ENCODE data around the gene DNAH9. TPM values are rescaled to one million over a fixed set of nuclear protein-coding genes. Genes with fewer than 3 reads are reported as not detected.

DNAH9 gene
- polyA plus RNA-seq, 1 donor (not counting 4 experiments of a cell fraction or from before 2014, with no cell fraction given): 0.42 TPM

DNA sequence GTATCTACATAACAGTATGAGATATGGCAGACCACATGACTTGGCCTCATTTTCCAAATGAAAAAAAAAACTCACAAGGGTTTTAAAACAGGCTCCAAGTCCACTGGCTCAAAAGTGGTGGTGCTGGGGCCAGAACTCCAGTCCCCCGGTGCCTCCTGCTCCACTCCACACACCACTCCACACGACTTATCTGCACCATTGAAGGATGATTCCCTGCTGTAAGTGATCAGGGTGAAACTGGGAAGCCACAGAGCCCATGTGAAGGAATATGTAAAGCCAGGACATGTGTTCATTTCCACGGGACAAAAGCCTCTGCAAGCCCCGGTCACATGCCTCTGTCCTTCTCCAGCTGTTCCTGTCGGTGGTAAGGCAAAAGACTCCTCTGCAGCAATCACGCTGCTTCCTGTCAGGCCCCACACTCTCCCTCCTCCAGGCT, 301.8 kb downstream of the DNAH9 start:
- Histone ChIP-seq H3K4me3 (ENCODE audit: control insufficient read depth in 2 of 3, extremely low read depth in 1 of 3, insufficient read depth in 2 of 3, low read depth in 1 of 3, low read length in 3 of 3) (no peak overlapping the region), H3K4me2 (ENCODE audit: control insufficient read depth, extremely low read depth, insufficient read depth, low read depth, low read length) (no peak overlapping the region), H3K79me2 (ENCODE audit: control insufficient read depth, insufficient read depth, low read length) (no peaks in the 10 kb centered on the region), H4K20me1 (ENCODE audit: control insufficient read depth, extremely low read depth, insufficient read depth, low read length) (no peaks in the 10 kb centered on the region), H3K36me3 (ENCODE audit: control insufficient read depth in 2 of 2, extremely low read depth in 1 of 2, insufficient read depth in 2 of 2, low read length in 2 of 2) (no peaks in the 10 kb centered on the region), H3K9me3 (ENCODE audit: control insufficient read depth, low read depth, low read length) (no peaks in the 10 kb centered on the region), H3K27me3 (ENCODE audit: control insufficient read depth, extremely low read depth, insufficient read depth, low read length) (no peaks in the 10 kb centered on the region), H2AFZ (ENCODE audit: control insufficient read depth, low read length) (no peak overlapping the region), H3K4me1 (ENCODE audit: control insufficient read depth, extremely low read depth, insufficient read depth, low read length) (no peaks in the 10 kb centered on the region), H3K9me1 (ENCODE audit: control insufficient read depth, extremely low read depth, insufficient read depth, low read length) (no peaks in the 10 kb centered on the region), H3K27ac (ENCODE audit: control insufficient read depth, insufficient read depth, low read length) (no peak overlapping the region), H3K9ac (ENCODE audit: control insufficient read depth, extremely low read depth, insufficient read depth, low read length) (no peak overlapping the region)
- dilution Hi-C loops (cut with MboI; ENCODE audit: extremely low pct_ligation_motif_present, low sequenced_read_pairs): no loop called here
- FAIRE-seq (no peak), DNase-seq (ENCODE audit: low read depth, low spot score) (no peak)
- TF ChIP-seq EZH2 (IDR thresholded peaks at IDR 0.05; ENCODE audit: low read length) (no peak), CTCF (optimal IDR thresholded peaks at IDR 0.05 in 1 of 3, IDR thresholded peaks at IDR 0.05 in 1 of 3, conservative IDR thresholded peaks at IDR 0.05 in 1 of 3; ENCODE audit: extremely low read depth in 1 of 3, insufficient read depth in 2 of 3, low read length in 3 of 3) (no peak)

GRCh38 chr17:11900655-11901054, 302.4 kb downstream of the DNAH9 start:
- Histone ChIP-seq H3K4me2 (ENCODE audit: control insufficient read depth, extremely low read depth, insufficient read depth, low read depth, low read length) (no peak overlapping the region), H3K27ac (ENCODE audit: control insufficient read depth, insufficient read depth, low read length) (no peak overlapping the region), H3K4me3 (ENCODE audit: control insufficient read depth in 2 of 3, extremely low read depth in 1 of 3, insufficient read depth in 2 of 3, low read depth in 1 of 3, low read length in 3 of 3) (no peak overlapping the region), H3K9ac (ENCODE audit: control insufficient read depth, extremely low read depth, insufficient read depth, low read length) (no peak overlapping the region), H2AFZ (ENCODE audit: control insufficient read depth, low read length) (no peak overlapping the region), H3K36me3 (ENCODE audit: control insufficient read depth in 2 of 2, extremely low read depth in 1 of 2, insufficient read depth in 2 of 2, low read length in 2 of 2) (no peaks in the 10 kb centered on the region), H4K20me1 (ENCODE audit: control insufficient read depth, extremely low read depth, insufficient read depth, low read length) (no peaks in the 10 kb centered on the region), H3K9me3 (ENCODE audit: control insufficient read depth, low read depth, low read length) (no peaks in the 10 kb centered on the region), H3K27me3 (ENCODE audit: control insufficient read depth, extremely low read depth, insufficient read depth, low read length) (no peaks in the 10 kb centered on the region), H3K4me1 (ENCODE audit: control insufficient read depth, extremely low read depth, insufficient read depth, low read length) (no peaks in the 10 kb centered on the region), H3K79me2 (ENCODE audit: control insufficient read depth, insufficient read depth, low read length) (no peaks in the 10 kb centered on the region), H3K9me1 (ENCODE audit: control insufficient read depth, extremely low read depth, insufficient read depth, low read length) (no peaks in the 10 kb centered on the region)
- TF ChIP-seq CTCF (optimal IDR thresholded peaks at IDR 0.05 in 1 of 3, IDR thresholded peaks at IDR 0.05 in 1 of 3, conservative IDR thresholded peaks at IDR 0.05 in 1 of 3; ENCODE audit: extremely low read depth in 1 of 3, insufficient read depth in 2 of 3, low read length in 3 of 3) (no peak), EZH2 (IDR thresholded peaks at IDR 0.05; ENCODE audit: low read length) (no peak)
- DNase-seq (ENCODE audit: low read depth, low spot score) (no peak), FAIRE-seq (no peak)
- dilution Hi-C loops (cut with MboI; ENCODE audit: extremely low pct_ligation_motif_present, low sequenced_read_pairs): no loop called here
